ENCODE measurements around the gene CLTC.

DNA sequence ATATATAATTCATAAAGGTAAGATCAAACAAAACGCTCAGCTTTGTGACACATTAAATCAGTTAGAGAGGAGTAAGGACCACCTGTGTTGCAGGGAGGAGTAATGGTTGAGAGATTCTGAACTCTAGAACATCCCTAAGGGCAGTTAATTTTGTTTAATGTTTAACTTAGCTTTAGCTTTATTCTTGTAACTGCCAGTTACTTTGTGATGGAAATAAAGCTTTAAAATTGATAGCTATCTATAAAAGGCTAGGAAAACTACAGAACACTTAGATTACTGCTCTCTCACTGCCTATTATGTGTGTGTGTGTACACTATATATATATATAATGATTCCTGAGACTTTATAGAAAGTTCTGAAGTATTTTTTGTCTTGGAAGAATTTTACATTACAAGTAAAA, 49.7 kb downstream of the CLTC start:
- TF ChIP-seq PHF8 (IDR thresholded peaks at IDR 0.05; ENCODE audit: borderline replicate concordance, low read depth) (no peak), POLR2A (IDR thresholded peaks at IDR 0.05; ENCODE audit: low read length) (no peak), ZSCAN20 (CRISPR knock-in tag; IDR thresholded peaks at IDR 0.05) (no peak)
- TF ChIP-seq, protein P1, sequence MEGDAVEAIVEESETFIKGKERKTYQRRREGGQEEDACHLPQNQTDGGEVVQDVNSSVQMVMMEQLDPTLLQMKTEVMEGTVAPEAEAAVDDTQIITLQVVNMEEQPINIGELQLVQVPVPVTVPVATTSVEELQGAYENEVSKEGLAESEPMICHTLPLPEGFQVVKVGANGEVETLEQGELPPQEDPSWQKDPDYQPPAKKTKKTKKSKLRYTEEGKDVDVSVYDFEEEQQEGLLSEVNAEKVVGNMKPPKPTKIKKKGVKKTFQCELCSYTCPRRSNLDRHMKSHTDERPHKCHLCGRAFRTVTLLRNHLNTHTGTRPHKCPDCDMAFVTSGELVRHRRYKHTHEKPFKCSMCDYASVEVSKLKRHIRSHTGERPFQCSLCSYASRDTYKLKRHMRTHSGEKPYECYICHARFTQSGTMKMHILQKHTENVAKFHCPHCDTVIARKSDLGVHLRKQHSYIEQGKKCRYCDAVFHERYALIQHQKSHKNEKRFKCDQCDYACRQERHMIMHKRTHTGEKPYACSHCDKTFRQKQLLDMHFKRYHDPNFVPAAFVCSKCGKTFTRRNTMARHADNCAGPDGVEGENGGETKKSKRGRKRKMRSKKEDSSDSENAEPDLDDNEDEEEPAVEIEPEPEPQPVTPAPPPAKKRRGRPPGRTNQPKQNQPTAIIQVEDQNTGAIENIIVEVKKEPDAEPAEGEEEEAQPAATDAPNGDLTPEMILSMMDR (IDR thresholded peaks at IDR 0.05) = no peak
